Prostate gland (tissue), 2 donors: ENCODE measurements around the gene ALG1L2.
"Not testable (repeated sequence)": the region's sequence is repeated elsewhere in the genome, so short reads cannot be mapped to it uniquely, and the experiment has no call there.

Source experiments
- POLR2A ChIP-seq: fragments of 450-650 bp; IDR thresholded peaks from one replicate; pipeline ENCODE4 v1.6.1; 2016; ENCODE audit warnings: antibody characterized with exemption, mild to moderate bottlenecking
- POLR2AphosphoS5 ChIP-seq: sonication (generic); formaldehyde crosslinking; IDR thresholded peaks from one replicate; pipeline ENCODE4 v1.6.1; 2017; ENCODE audit warnings: antibody characterized with exemption
- TF ChIP-seq, protein P1 (sequence below), 4 experiments: fragments of 200-600 bp in 2 of 4; fragments of 450-650 bp in 2 of 4; sonication (generic) in 2 of 4; IDR thresholded peaks; 1 replicate in 3 of 4; 2 replicates in 1 of 4; pipeline ENCODE4 v1.5.1; 2016 to 2019; ENCODE audit warnings: antibody characterized with exemption in 4 of 4, mild to moderate bottlenecking in 2 of 4, moderate library complexity in 2 of 4

DNA sequence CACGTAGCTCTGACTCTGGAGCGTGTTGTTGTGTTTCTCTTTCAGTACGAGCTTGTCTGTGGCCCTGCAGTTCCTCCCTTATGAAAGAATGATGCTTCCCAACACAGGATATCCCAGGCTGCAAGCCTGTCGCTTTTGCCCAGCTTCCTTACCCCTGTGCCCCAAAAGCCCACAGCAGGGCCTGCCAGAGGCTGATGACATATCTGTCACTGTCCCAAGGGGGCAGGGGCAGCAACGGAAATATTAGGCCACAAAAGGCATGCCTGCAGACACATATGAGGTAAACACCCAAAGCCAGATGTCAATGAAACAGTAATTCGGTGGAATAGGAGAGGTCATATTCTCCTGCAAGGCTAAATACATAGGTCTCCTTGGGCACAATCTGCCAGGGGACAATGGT lies 38.0 kb upstream of the ALG1L2 start:
- not testable (repeated sequence) for TF ChIP-seq POLR2A, POLR2AphosphoS5
- TF ChIP-seq, protein P1, sequence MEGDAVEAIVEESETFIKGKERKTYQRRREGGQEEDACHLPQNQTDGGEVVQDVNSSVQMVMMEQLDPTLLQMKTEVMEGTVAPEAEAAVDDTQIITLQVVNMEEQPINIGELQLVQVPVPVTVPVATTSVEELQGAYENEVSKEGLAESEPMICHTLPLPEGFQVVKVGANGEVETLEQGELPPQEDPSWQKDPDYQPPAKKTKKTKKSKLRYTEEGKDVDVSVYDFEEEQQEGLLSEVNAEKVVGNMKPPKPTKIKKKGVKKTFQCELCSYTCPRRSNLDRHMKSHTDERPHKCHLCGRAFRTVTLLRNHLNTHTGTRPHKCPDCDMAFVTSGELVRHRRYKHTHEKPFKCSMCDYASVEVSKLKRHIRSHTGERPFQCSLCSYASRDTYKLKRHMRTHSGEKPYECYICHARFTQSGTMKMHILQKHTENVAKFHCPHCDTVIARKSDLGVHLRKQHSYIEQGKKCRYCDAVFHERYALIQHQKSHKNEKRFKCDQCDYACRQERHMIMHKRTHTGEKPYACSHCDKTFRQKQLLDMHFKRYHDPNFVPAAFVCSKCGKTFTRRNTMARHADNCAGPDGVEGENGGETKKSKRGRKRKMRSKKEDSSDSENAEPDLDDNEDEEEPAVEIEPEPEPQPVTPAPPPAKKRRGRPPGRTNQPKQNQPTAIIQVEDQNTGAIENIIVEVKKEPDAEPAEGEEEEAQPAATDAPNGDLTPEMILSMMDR (IDR thresholded peaks at IDR 0.05), result not testable (repeated sequence)
